RWPE2 (cell line): ENCODE results near the gene LHB.

ENCODE experiments used
- ATAC-seq: fragments of 200-7000 bp; cut with Tn5 transposase; 3 replicates; pipeline ENCODE4 v1.9.1; 2021; ENCODE audit warnings: low read depth
- DNase-seq: peaks from one replicate; pipeline ENCODE4 v3.0.0-alpha.2; 2020; ENCODE audit warnings: low spot score
- H3K27ac ChIP-seq: fragments of 450-650 bp; 2 replicates; pipeline ENCODE4 v1.5.1; 2017; ENCODE audit warnings: mild to moderate bottlenecking; ENCODE audit not compliant: poor library complexity, severe bottlenecking
- H3K27me3 ChIP-seq: fragments of 250-450 bp; sonication (Bioruptor Pico); 2 replicates; pipeline ENCODE4 v1.5.1; 2021; ENCODE audit warnings: mild to moderate bottlenecking, moderate library complexity; ENCODE audit not compliant: insufficient read depth, poor library complexity, severe bottlenecking
- H3K36me3 ChIP-seq: fragments of 250-450 bp; sonication (Bioruptor Pico); 2 replicates; pipeline ENCODE4 v1.5.1; 2020; ENCODE audit warnings: low read depth, mild to moderate bottlenecking, moderate library complexity
- H3K4me1 ChIP-seq: fragments of 250-450 bp; sonication (Bioruptor Pico); 2 replicates; pipeline ENCODE4 v1.5.1; 2021; ENCODE audit warnings: mild to moderate bottlenecking, moderate library complexity; ENCODE audit not compliant: insufficient read depth, poor library complexity, severe bottlenecking
- H3K4me3 ChIP-seq: fragments of 250-450 bp; sonication (Bioruptor Pico); 2 replicates; pipeline ENCODE4 v1.5.1; 2021; ENCODE audit warnings: mild to moderate bottlenecking, moderate library complexity; ENCODE audit not compliant: severe bottlenecking
- H3K9me3 ChIP-seq: fragments of 250-450 bp; sonication (Bioruptor Pico); 2 replicates; pipeline ENCODE4 v1.5.1; 2021; ENCODE audit warnings: mild to moderate bottlenecking, moderate library complexity; ENCODE audit not compliant: severe bottlenecking
- TF ChIP-seq, protein P1 (sequence below): fragments of 450-650 bp; IDR thresholded peaks from one replicate; pipeline ENCODE4 v1.5.1; 2017; ENCODE audit warnings: mild to moderate bottlenecking, moderate library complexity; ENCODE audit not compliant: poor library complexity, severe bottlenecking

LHB gene

DNA sequence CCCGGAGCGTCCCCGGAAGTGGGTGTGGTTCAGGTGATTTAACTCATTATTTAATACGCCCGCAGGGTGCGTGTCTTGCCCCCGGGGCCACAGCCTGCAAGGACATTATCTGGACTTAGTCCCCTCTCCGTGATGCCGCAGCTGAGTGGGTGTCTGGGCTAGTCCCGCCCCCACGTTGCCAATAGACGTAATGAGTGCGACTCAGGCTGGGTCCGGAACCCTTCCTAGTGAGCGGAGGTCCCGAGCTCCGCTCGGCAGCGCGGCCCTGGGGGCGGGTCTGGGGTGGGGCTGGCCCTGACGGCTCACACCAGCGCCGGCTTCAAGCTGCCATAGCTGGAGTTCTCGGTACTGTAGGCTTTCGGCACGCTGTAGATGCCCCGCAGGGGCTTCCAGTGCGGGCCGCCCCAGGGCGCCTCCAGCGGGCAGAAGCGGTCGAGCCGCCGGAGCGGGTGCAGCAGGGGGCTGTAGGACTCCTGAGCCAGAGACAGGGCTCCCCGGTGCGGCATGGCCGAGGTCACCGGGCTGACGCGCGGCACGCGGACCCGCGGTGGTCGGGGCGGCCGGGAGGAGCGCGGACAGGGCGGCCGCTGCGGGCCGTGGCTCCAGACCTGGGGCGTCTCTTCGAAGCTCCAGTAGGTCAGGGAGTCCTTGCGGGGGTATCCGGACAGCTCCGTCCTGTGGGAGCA, 918 bp upstream of the LHB start:
- peak; percentile 66 for DNase-seq
- H3K4me1 ChIP-seq, result no peaks in the 10 kb centered on the region
- H3K9me3 ChIP-seq, result no peaks in the 10 kb centered on the region
- H3K36me3 ChIP-seq, result peaks cover 8% of the 10 kb centered on the region
- no peaks in the 10 kb centered on the region for H3K27me3 ChIP-seq
- peak; percentile 65 for ATAC-seq
- TF ChIP-seq, protein P1, sequence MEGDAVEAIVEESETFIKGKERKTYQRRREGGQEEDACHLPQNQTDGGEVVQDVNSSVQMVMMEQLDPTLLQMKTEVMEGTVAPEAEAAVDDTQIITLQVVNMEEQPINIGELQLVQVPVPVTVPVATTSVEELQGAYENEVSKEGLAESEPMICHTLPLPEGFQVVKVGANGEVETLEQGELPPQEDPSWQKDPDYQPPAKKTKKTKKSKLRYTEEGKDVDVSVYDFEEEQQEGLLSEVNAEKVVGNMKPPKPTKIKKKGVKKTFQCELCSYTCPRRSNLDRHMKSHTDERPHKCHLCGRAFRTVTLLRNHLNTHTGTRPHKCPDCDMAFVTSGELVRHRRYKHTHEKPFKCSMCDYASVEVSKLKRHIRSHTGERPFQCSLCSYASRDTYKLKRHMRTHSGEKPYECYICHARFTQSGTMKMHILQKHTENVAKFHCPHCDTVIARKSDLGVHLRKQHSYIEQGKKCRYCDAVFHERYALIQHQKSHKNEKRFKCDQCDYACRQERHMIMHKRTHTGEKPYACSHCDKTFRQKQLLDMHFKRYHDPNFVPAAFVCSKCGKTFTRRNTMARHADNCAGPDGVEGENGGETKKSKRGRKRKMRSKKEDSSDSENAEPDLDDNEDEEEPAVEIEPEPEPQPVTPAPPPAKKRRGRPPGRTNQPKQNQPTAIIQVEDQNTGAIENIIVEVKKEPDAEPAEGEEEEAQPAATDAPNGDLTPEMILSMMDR, result peak; percentile 52
- peak overlapping the region; percentile 41 for H3K4me3 ChIP-seq
- H3K27ac ChIP-seq, result peak overlapping the region; percentile 64

DNA sequence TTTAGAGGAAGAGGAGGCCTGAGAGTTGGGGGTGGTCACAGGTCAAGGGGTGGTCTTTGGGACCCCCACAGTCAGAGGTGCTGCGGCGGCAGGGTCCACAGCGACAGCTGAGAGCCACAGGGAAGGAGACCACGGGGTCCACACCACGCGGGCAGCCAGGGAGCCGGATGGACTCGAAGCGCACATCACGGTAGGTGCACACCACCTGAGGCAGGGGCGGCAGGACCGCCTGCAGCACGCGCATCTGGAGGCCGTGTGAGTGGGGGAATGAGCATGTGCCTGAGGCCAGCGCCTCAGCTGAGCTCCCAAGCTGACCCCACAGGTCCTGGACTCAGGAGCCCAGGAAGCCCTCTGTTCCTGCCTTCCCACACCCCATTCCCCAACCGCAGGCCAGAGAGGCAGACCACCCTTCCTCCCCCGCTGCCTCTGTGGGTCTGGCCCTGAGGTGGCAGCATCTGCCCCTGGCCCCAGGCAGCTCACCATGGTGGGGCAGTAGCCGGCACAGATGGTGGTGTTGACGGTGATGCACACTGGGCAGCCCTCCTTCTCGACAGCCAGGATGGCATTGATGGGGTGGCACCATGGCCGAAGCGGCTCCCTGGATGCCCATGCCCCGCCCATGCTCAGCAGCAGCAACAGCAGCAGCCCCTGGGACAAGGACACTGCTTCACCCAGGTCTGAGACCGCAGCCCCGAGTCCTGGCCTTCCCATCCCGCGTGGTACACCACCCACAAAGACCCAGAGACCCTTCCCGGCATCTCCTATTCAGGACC, 638 bp downstream of the LHB start:
- H3K4me1 ChIP-seq, result no peaks in the 10 kb centered on the region
- no peak overlapping the region for H3K27ac ChIP-seq
- peaks cover 24% of the 10 kb centered on the region for H3K36me3 ChIP-seq
- H3K4me3 ChIP-seq, result no peak overlapping the region
- DNase-seq (peak; percentile 68), ATAC-seq (no peak)
- H3K9me3 ChIP-seq, result no peaks in the 10 kb centered on the region
- no peaks in the 10 kb centered on the region for H3K27me3 ChIP-seq
- TF ChIP-seq, protein P1, result no peak

DNA sequence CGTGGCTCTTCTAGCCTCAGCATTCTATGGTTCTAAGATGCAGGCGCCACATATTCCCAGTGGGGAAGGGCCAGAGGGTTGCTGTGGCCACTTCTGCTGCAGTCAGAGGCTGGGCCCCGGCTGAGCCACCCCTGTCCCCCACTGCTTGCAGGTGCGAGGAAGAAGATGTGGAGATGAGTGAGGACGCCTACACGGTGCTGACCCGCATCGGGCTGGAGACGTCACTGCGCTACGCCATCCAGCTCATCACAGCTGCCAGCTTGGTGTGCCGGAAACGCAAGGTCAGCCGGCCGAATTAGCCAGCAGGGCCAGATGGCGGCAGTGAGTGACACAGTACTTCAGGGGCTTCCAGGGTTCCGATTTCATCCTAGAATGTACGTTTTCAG, 2.0 kb downstream of the LHB start:
- Histone ChIP-seq H3K4me1 (no peaks in the 10 kb centered on the region), H3K27me3 (no peaks in the 10 kb centered on the region), H3K27ac (no peak overlapping the region), H3K4me3 (no peak overlapping the region), H3K36me3 (peaks cover 33% of the 10 kb centered on the region), H3K9me3 (no peaks in the 10 kb centered on the region)
- ATAC-seq, result no peak
- DNase-seq, result peak; percentile 61
- TF ChIP-seq, protein P1, result no peak

DNA sequence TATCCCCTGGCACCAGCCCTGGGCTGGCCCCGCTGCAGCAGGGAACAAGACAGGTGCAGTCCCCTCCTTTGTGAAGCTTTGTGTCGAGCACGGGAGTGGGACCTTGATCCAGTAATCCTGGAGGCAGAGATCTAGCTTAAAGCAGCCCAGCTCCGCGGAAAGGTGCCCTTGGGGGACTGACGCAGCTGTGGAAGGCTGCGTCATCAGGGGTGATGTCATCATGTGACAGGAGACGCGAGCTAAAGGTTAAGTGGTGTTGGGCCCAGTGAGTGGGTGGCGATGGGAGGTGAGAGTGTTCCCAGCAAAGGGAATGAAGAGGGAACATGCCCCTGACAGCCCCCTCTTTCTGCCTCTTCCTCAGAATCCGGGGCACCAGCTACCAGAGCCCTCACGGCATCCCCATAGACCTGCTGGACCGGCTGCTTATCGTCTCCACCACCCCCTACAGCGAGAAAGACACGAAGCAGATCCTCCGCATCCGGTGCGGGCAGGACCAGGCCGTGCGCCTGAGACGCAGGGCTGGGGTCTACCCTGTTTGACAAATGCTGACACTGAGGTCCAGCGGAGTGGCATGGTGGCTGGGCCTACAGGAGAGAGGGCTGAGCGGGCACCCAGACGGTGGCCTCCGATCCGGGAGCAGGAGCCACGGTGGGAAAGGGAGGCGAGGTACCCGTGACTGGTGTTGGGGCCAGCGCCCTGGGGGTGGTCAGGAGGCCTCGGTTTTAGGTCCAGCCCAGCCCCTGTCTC, 2.6 kb downstream of the LHB start:
- DNase-seq, result peak; percentile 56
- no peak overlapping the region for H3K27ac ChIP-seq

More for the DNA sequence above, 2.6 kb downstream of the LHB start:
- H3K27me3 ChIP-seq, result no peaks in the 10 kb centered on the region
- ATAC-seq, result no peak
- H3K4me1 ChIP-seq, result no peaks in the 10 kb centered on the region
- TF ChIP-seq, protein P1, result no peak
- H3K36me3 ChIP-seq, result peaks cover 38% of the 10 kb centered on the region
- H3K9me3 ChIP-seq, result no peaks in the 10 kb centered on the region
- H3K4me3 ChIP-seq, result no peak overlapping the region
